Measurements from ENCODE around the gene DYSF. TPM values are rescaled to one million over a fixed set of nuclear protein-coding genes. Genes with fewer than 3 reads are reported as not detected.

The DYSF gene
- polyA plus RNA-seq, 1 donor (not counting 4 experiments of a cell fraction or from before 2014, with no cell fraction given): 8.2 TPM

- no peak overlapping the region for H3K4me2 ChIP-seq (ENCODE audit: control insufficient read depth, extremely low read depth, insufficient read depth, low read depth, low read length)
- H3K4me3 ChIP-seq (ENCODE audit: control insufficient read depth in 2 of 3, extremely low read depth in 1 of 3, insufficient read depth in 2 of 3, low read depth in 1 of 3, low read length in 3 of 3): no peak overlapping the region
- FAIRE-seq (no peak), DNase-seq (ENCODE audit: low read depth, low spot score) (no peak)
- H3K4me1 ChIP-seq (ENCODE audit: control insufficient read depth, extremely low read depth, insufficient read depth, low read length): no peaks in the 10 kb centered on the region
- no peak overlapping the region for H2AFZ ChIP-seq (ENCODE audit: control insufficient read depth, low read length)
- no peak overlapping the region for H3K9ac ChIP-seq (ENCODE audit: control insufficient read depth, extremely low read depth, insufficient read depth, low read length)
- dilution Hi-C loops (cut with MboI; ENCODE audit: extremely low pct_ligation_motif_present, low sequenced_read_pairs): no loop called here
- H3K27ac ChIP-seq (ENCODE audit: control insufficient read depth, insufficient read depth, low read length): no peak overlapping the region
- peaks cover 29% of the 10 kb centered on the region for H3K27me3 ChIP-seq (ENCODE audit: control insufficient read depth, extremely low read depth, insufficient read depth, low read length)
- H3K36me3 ChIP-seq (ENCODE audit: control insufficient read depth in 2 of 2, extremely low read depth in 1 of 2, insufficient read depth in 2 of 2, low read length in 2 of 2): no peaks in the 10 kb centered on the region
- H3K9me3 ChIP-seq (ENCODE audit: control insufficient read depth, low read depth, low read length): no peaks in the 10 kb centered on the region
- no peaks in the 10 kb centered on the region for H3K9me1 ChIP-seq (ENCODE audit: control insufficient read depth, extremely low read depth, insufficient read depth, low read length)
- no peak for TF ChIP-seq EZH2 (IDR thresholded peaks at IDR 0.05; ENCODE audit: low read length)
- TF ChIP-seq, protein P1, sequence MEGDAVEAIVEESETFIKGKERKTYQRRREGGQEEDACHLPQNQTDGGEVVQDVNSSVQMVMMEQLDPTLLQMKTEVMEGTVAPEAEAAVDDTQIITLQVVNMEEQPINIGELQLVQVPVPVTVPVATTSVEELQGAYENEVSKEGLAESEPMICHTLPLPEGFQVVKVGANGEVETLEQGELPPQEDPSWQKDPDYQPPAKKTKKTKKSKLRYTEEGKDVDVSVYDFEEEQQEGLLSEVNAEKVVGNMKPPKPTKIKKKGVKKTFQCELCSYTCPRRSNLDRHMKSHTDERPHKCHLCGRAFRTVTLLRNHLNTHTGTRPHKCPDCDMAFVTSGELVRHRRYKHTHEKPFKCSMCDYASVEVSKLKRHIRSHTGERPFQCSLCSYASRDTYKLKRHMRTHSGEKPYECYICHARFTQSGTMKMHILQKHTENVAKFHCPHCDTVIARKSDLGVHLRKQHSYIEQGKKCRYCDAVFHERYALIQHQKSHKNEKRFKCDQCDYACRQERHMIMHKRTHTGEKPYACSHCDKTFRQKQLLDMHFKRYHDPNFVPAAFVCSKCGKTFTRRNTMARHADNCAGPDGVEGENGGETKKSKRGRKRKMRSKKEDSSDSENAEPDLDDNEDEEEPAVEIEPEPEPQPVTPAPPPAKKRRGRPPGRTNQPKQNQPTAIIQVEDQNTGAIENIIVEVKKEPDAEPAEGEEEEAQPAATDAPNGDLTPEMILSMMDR (optimal IDR thresholded peaks at IDR 0.05 in 1 of 3, IDR thresholded peaks at IDR 0.05 in 1 of 3, conservative IDR thresholded peaks at IDR 0.05 in 1 of 3; ENCODE audit: extremely low read depth in 1 of 3, insufficient read depth in 2 of 3, low read length in 3 of 3): no peak
- H4K20me1 ChIP-seq (ENCODE audit: control insufficient read depth, extremely low read depth, insufficient read depth, low read length): no peaks in the 10 kb centered on the region
- H3K79me2 ChIP-seq (ENCODE audit: control insufficient read depth, insufficient read depth, low read length): no peaks in the 10 kb centered on the region
These were observed 249.0 kb downstream of the DYSF start for GRCh38 chr2:71702071-71702970.

DNA sequence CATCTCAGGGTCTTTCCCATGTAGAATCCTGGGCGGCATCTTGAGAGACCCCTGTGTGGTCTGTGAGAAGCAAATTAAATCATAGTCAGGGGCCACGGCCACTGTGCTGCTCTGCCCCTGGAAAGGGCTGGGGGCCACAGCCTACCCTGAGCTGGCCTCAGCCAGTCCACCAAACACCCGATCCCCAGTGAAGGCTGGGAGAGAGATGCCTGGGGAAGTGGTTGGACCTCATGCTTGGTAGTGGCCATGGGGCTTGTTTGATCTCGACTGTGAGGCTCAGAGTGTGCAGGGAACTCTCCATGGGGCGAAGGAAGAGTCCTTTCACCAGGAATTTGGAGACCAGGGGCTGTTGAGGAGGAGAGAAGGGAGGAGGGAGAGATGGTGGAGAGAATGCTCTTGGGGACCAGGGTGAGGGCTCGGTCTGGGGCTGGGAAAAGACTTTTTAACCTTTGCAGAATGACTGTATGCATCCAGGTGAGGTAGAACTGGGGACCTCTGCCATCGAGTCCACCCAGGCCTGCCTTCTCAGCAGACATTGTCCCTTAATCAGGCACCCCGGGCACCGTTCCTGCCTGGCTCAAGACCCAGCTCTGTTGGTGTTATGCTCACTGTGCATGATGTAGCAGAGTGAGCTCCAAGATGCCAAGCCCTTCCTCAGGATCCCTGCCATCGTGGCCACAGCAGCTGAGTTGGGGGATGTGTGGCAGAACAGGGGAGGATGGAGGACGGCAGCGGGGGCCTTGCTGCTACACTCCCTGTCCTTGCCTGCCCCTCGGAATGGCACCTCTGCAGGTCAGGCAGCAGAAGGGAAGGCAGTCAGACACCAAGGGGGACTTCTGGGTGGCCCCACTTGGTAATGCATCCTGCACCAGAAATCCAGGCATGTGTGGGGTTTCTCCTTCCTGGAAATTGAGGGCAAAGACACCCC is 249.9 kb downstream of the DYSF start:
- Histone ChIP-seq H3K9ac (ENCODE audit: control insufficient read depth, extremely low read depth, insufficient read depth, low read length) (no peak overlapping the region), H3K9me1 (ENCODE audit: control insufficient read depth, extremely low read depth, insufficient read depth, low read length) (no peaks in the 10 kb centered on the region), H3K4me3 (ENCODE audit: control insufficient read depth in 2 of 3, extremely low read depth in 1 of 3, insufficient read depth in 2 of 3, low read depth in 1 of 3, low read length in 3 of 3) (no peak overlapping the region), H3K9me3 (ENCODE audit: control insufficient read depth, low read depth, low read length) (no peaks in the 10 kb centered on the region), H3K79me2 (ENCODE audit: control insufficient read depth, insufficient read depth, low read length) (no peaks in the 10 kb centered on the region), H4K20me1 (ENCODE audit: control insufficient read depth, extremely low read depth, insufficient read depth, low read length) (no peaks in the 10 kb centered on the region), H3K4me1 (ENCODE audit: control insufficient read depth, extremely low read depth, insufficient read depth, low read length) (no peaks in the 10 kb centered on the region), H3K4me2 (ENCODE audit: control insufficient read depth, extremely low read depth, insufficient read depth, low read depth, low read length) (no peak overlapping the region), H2AFZ (ENCODE audit: control insufficient read depth, low read length) (no peak overlapping the region), H3K27me3 (ENCODE audit: control insufficient read depth, extremely low read depth, insufficient read depth, low read length) (peaks cover 35% of the 10 kb centered on the region), H3K36me3 (ENCODE audit: control insufficient read depth in 2 of 2, extremely low read depth in 1 of 2, insufficient read depth in 2 of 2, low read length in 2 of 2) (no peaks in the 10 kb centered on the region), H3K27ac (ENCODE audit: control insufficient read depth, insufficient read depth, low read length) (no peak overlapping the region)
- DNase-seq (ENCODE audit: low read depth, low spot score) (no peak), FAIRE-seq (no peak)
- TF ChIP-seq EZH2 (IDR thresholded peaks at IDR 0.05; ENCODE audit: low read length): no peak
- TF ChIP-seq, protein P1 (optimal IDR thresholded peaks at IDR 0.05 in 1 of 3, IDR thresholded peaks at IDR 0.05 in 1 of 3, conservative IDR thresholded peaks at IDR 0.05 in 1 of 3; ENCODE audit: extremely low read depth in 1 of 3, insufficient read depth in 2 of 3, low read length in 3 of 3): no peak
- dilution Hi-C loops (cut with MboI; ENCODE audit: extremely low pct_ligation_motif_present, low sequenced_read_pairs): no loop called here

All from keratinocyte (primary cell).